Spleen (tissue), 7 donors: ENCODE results near the gene CDIP1.
A peak's percentile ranks its signal among the peaks of the same experiment; 100 is the strongest.

Experiments
- POLR2A ChIP-seq, 3 donors: fragments of 450-650 bp; IDR thresholded peaks; one replicate each; pipeline ENCODE4 v1.5.1; 2017; ENCODE audit warnings: antibody characterized with exemption in 3 of 3, mild to moderate bottlenecking in 1 of 3
- TF ChIP-seq, protein P1 (sequence below), 11 experiments: fragments of 200-600 bp in 7 of 11; fragments of 450-650 bp in 4 of 11; sonication (generic) in 4 of 11; IDR thresholded peaks in 8 of 11; conservative IDR thresholded peaks in 3 of 11; 1 replicate in 7 of 11; 2 replicates in 4 of 11; pipeline versions ENCODE4 v1.4.0 to v1.8.0; 2016 to 2021; ENCODE audit warnings: antibody characterized with exemption in 11 of 11, inconsistent platforms in 4 of 11, mild to moderate bottlenecking in 1 of 11
- donor health status: DM: no; HTN: no; CAD: no; lungs with moderate emphysema.
- donor health status: DM: no; HTN: no; CAD: no.
- donor health status: DM: no; HTN: no; CAD: no.

DNA sequence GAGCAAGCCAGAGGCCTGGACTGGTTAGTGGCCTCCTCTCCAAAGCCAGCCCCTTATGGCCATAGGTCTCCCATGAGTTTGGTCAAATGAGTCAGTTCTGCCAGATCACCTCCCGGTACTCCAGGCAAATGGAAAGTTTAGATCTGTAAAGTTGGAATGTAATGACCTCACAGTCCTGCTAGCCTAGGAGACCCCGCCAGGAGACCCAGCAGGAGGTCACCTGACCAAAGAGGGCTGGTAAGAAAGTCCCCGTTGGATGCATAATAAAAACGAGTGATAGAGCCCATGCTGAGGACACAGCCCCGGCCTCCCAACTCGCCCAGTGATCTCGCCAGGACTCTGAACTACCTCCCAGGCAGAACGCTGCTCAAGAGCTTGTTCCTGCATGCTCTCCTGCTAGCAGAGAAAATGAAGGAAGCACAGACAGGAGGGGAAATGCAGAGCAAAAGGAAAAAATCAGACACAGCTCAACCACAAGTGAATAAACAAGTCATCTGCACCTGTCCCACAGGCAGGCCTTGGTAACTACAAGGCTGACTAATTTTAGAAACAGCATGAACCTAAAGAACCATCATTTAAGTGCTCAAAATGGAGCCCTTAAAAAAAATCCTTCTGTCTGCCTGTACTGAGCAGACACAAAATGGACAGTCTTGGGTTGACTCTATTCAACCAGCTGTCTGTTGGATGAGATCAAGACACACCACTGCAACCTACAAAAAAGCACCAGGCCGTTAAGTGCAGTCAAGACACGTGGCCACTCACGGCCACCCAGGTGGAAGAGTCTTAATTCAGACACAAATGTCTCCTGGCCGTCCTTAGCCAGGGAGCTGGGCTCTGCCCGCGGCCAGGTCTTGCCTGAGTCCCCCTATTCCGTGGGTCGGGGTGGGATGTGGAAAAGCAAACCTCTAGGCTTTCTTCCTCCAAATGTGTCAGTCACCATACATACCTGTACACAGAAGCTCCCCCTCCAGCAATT is 9.2 kb downstream of the CDIP1 start:
- TF ChIP-seq, protein P1, sequence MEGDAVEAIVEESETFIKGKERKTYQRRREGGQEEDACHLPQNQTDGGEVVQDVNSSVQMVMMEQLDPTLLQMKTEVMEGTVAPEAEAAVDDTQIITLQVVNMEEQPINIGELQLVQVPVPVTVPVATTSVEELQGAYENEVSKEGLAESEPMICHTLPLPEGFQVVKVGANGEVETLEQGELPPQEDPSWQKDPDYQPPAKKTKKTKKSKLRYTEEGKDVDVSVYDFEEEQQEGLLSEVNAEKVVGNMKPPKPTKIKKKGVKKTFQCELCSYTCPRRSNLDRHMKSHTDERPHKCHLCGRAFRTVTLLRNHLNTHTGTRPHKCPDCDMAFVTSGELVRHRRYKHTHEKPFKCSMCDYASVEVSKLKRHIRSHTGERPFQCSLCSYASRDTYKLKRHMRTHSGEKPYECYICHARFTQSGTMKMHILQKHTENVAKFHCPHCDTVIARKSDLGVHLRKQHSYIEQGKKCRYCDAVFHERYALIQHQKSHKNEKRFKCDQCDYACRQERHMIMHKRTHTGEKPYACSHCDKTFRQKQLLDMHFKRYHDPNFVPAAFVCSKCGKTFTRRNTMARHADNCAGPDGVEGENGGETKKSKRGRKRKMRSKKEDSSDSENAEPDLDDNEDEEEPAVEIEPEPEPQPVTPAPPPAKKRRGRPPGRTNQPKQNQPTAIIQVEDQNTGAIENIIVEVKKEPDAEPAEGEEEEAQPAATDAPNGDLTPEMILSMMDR (IDR thresholded peaks at IDR 0.05 in 8 of 11, conservative IDR thresholded peaks at IDR 0.05 in 3 of 11): peak in 1 of 11 experiments; percentile 12
- TF ChIP-seq POLR2A (IDR thresholded peaks at IDR 0.05): no peak
